Karpas-422 (cell line): ENCODE measurements around the gene LONRF2. TPM values are rescaled to one million over a fixed set of nuclear protein-coding genes. Genes with fewer than 3 reads are reported as not detected.

Experiments used
- DNase-seq: peaks from one replicate; pipeline ENCODE4 v3.0.0-alpha.2; 2015
- H2AFZ ChIP-seq: fragments of 200-600 bp; sonication (generic); 2 replicates; pipeline ENCODE4 v1.6.1; 2014; ENCODE audit warnings: antibody characterized with exemption, low read length, mixed read lengths
- H3K27ac ChIP-seq: fragments of 200-600 bp; sonication (generic); 2 replicates; pipeline ENCODE4 v1.5.1; 2014; ENCODE audit warnings: mild to moderate bottlenecking, low read length, moderate library complexity
- H3K27me3 ChIP-seq: fragments of 200-600 bp; sonication (generic); 2 replicates; pipeline ENCODE4 v1.6.1; 2014; ENCODE audit warnings: low read length, mixed read lengths
- H3K36me3 ChIP-seq: fragments of 200-600 bp; sonication (generic); 2 replicates; pipeline ENCODE4 v1.6.1; 2014; ENCODE audit warnings: low read length, mixed read lengths; ENCODE audit not compliant: insufficient read depth
- H3K4me1 ChIP-seq: fragments of 200-600 bp; sonication (generic); 2 replicates; pipeline ENCODE4 v1.6.1; 2014; ENCODE audit warnings: mild to moderate bottlenecking, low read length, mixed read lengths
- H3K4me2 ChIP-seq: fragments of 200-600 bp; sonication (generic); 2 replicates; pipeline ENCODE4 v1.6.1; 2014; ENCODE audit warnings: low read length, low read depth, mild to moderate bottlenecking; ENCODE audit not compliant: poor library complexity, severe bottlenecking
- H3K4me3 ChIP-seq: fragments of 200-600 bp; sonication (generic); 2 replicates; pipeline ENCODE4 v1.5.1; 2014; ENCODE audit warnings: mild to moderate bottlenecking, antibody characterized with exemption, low read length, mixed read lengths
- H3K79me2 ChIP-seq: fragments of 200-600 bp; sonication (generic); 2 replicates; pipeline ENCODE4 v1.6.1; 2014; ENCODE audit warnings: mild to moderate bottlenecking, low read length, mixed read lengths
- H3K9ac ChIP-seq: fragments of 200-600 bp; sonication (generic); 2 replicates; pipeline ENCODE4 v1.6.0; 2014; ENCODE audit warnings: low read length
- H3K9me2 ChIP-seq: fragments of 200-600 bp; sonication (generic), shearing (Covaris generic); replicated peaks from 2 replicates; pipeline ENCODE4 v1.6.0; 2014; ENCODE audit warnings: mild to moderate bottlenecking, low read length, moderate library complexity; ENCODE audit not compliant: insufficient read depth
- H3K9me3 ChIP-seq: fragments of 300-700, 200-600 bp; sonication (generic); 2 replicates; pipeline ENCODE4 v1.6.1; 2014; ENCODE audit warnings: low read length, mixed read lengths
- H4K20me1 ChIP-seq: fragments of 200-600 bp; sonication (generic); 2 replicates; pipeline ENCODE4 v1.6.1; 2014; ENCODE audit warnings: mild to moderate bottlenecking, antibody characterized with exemption, low read length, low read depth; ENCODE audit not compliant: insufficient read depth
- total RNA-seq: library from RNA; depleted of rRNA; stranded (reverse); fragments of >200 nt; shearing (Covaris generic); gene quantifications from 2 replicates; pipeline ENCODE4 v1.2.3, GENCODE V29; 2014; ENCODE audit warnings: low replicate concordance

Gene LONRF2
- total RNA-seq, 1 experiment from 2014 or later = not detected

GRCh38 chr2:100285011-100285410 lies 37.3 kb downstream of the LONRF2 start:
- H3K4me1 ChIP-seq = peaks cover 3% of the 10 kb centered on the region; the same call in 1 of the 2 replicates
- H3K79me2 ChIP-seq = no peaks in the 10 kb centered on the region
- no peak for DNase-seq
- H3K36me3 ChIP-seq = no peaks in the 10 kb centered on the region
- no peak overlapping the region for H3K4me3 ChIP-seq
- H4K20me1 ChIP-seq = no peaks in the 10 kb centered on the region
- no peak overlapping the region for H3K27ac ChIP-seq
- H3K9me3 ChIP-seq = no peaks in the 10 kb centered on the region
- H3K9ac ChIP-seq = no peak overlapping the region
- H3K9me2 ChIP-seq = no peaks in the 10 kb centered on the region
- H3K27me3 ChIP-seq = no peaks in the 10 kb centered on the region
- H2AFZ ChIP-seq = no peak overlapping the region
- H3K4me2 ChIP-seq = no peak overlapping the region

- no peaks in the 10 kb centered on the region for H3K79me2 ChIP-seq
- no peaks in the 10 kb centered on the region for H3K9me3 ChIP-seq
- H2AFZ ChIP-seq = no peak overlapping the region
- peaks cover 3% of the 10 kb centered on the region; the same call in 1 of the 2 replicates for H3K4me1 ChIP-seq
- H3K4me3 ChIP-seq = no peak overlapping the region
- H3K4me2 ChIP-seq = no peak overlapping the region
- H4K20me1 ChIP-seq = no peaks in the 10 kb centered on the region
- H3K9me2 ChIP-seq = no peaks in the 10 kb centered on the region
- H3K27ac ChIP-seq = no peak overlapping the region
- DNase-seq = no peak
- no peak overlapping the region for H3K9ac ChIP-seq
- no peaks in the 10 kb centered on the region for H3K36me3 ChIP-seq
- no peaks in the 10 kb centered on the region for H3K27me3 ChIP-seq
Measured at GRCh38 chr2:100283724-100284501, 38.4 kb downstream of the LONRF2 start.

DNA sequence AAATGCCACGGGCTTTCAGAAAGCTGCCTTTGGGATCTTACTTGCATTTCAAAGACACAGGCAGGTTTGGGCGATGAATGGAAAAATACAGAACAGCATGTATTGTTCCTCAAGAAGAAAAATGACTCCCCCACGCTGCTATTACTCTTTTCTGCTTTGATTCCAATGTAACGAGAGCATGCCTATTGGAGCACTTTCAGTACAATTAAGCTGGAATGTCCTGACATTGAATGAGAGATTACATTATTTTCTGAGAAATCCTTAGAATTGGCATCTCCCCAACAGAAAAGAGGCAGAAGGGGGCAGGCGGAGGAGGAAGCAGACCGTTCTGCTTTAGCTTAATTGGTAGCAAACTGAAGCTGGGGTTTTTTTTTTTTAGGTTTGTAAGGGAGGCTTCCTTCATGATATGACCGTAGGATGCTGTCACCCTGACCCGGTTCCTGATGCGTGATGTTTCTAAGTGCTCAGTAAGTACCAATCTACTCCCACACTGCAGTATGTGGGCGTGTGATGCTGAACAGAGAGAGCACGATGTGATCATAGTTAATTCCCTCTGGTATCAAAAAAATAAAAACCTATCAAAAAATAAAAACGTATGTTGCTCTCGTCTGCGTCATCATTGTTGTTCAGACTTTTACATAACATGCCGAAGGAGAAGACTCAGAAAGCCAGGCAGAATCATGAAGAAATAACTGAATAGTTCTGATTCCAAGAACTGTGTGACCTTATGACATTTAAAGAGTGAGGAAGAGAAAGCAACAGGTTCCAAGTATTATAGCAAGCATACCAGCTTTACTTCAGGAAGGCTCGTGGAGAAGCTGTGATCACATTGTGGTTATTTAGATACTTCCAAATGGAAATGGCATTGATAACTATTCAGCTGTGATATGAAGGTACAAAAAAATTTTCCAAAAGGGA lies 40.5 kb downstream of the LONRF2 start:
- Histone ChIP-seq H3K79me2 (no peaks in the 10 kb centered on the region), H2AFZ (no peak overlapping the region), H3K4me3 (no peak overlapping the region), H3K4me2 (peak overlapping the region; percentile 6), H4K20me1 (no peaks in the 10 kb centered on the region), H3K27ac (no peak overlapping the region), H3K9ac (no peak overlapping the region), H3K9me3 (no peaks in the 10 kb centered on the region), H3K27me3 (no peaks in the 10 kb centered on the region), H3K4me1 (peaks cover 3% of the 10 kb centered on the region; the same call in 1 of the 2 replicates), H3K36me3 (no peaks in the 10 kb centered on the region), H3K9me2 (no peaks in the 10 kb centered on the region)
- no peak for DNase-seq

DNA sequence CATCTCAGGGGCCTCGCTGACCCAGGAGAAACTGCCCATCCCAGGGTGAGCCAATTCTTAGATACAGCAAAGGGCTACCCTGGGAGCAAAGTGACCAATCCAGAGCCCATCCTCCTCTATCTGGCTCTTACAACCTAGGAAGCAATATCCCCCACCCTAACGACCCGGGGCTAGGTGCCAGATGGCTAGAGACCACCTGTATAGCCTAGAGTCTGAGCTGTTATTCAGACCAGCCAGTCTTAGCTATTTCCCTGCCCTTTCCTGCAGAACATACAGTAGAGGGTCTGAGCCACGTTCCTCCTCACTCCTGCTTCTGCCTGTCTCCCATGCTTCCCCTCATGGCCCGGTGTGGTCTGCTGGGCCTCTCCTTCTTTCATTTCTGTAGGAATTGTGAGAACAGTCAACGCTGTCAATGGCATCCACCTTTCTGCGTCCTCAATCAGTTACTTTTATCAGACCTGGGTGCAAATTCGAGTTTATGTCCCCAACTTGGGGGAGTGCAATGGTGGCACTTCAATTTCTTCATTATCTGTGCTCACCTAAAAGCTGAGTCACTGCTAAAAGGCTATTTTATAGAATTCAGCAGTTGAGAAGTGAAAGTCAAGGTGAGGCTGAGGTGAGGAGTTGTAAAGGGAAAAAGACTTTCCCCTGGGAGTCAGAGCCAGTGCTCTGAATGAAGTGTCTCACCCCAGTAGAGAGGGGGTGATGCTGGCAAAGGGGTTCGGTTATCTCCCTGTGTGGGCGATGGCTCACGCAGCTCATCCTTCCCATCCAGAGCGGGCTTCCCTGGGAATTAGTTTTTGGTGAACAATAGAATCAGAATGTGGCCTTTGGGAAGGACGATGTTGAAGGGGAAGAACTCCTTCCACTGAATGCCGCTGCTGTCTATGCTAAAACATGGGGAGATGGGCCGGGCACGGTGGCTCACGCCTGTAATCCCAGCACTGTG lies 42.4 kb downstream of the LONRF2 start:
- Histone ChIP-seq H3K9ac (no peak overlapping the region), H3K9me2 (no peaks in the 10 kb centered on the region), H3K4me3 (no peak overlapping the region), H3K4me2 (no peak overlapping the region), H3K27ac (no peak overlapping the region), H3K4me1 (peaks cover 3% of the 10 kb centered on the region; the same call in 1 of the 2 replicates), H3K27me3 (no peaks in the 10 kb centered on the region), H3K9me3 (no peaks in the 10 kb centered on the region), H3K79me2 (no peaks in the 10 kb centered on the region), H4K20me1 (no peaks in the 10 kb centered on the region), H2AFZ (no peak overlapping the region), H3K36me3 (no peaks in the 10 kb centered on the region)
- no peak for DNase-seq

DNA sequence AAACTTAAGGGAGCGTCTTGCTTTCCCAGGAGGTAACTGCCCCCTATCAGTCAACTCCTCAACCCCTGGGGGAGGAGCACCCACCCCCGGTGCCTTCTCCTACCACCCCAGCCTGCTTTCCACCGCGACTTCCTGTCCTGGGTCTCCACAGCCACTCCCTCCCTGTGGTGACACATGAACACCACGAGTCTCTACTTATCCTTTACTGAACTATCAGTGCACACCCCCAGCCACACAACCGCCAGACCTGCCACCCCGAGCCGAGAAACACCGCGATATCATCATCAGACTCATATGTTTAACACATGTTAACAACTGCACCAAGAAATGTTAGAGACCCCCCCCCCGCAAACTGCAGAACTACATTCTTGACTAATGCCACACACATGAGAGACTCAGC lies 43.3 kb downstream of the LONRF2 start:
- Histone ChIP-seq H3K4me2 (no peak overlapping the region), H3K4me3 (no peak overlapping the region), H3K27me3 (no peaks in the 10 kb centered on the region), H2AFZ (no peak overlapping the region), H3K4me1 (peaks cover 7% of the 10 kb centered on the region), H3K9me2 (no peaks in the 10 kb centered on the region), H4K20me1 (no peaks in the 10 kb centered on the region), H3K9me3 (no peaks in the 10 kb centered on the region), H3K9ac (no peak overlapping the region), H3K79me2 (no peaks in the 10 kb centered on the region), H3K27ac (no peak overlapping the region), H3K36me3 (no peaks in the 10 kb centered on the region)
- DNase-seq = no peak

GRCh38 chr2:100278501-100278900 lies 43.8 kb downstream of the LONRF2 start:
- Histone ChIP-seq H4K20me1 (no peaks in the 10 kb centered on the region), H3K79me2 (no peaks in the 10 kb centered on the region), H3K27me3 (no peaks in the 10 kb centered on the region), H3K4me2 (no peak overlapping the region), H3K36me3 (no peaks in the 10 kb centered on the region), H3K9me2 (no peaks in the 10 kb centered on the region), H3K9me3 (no peaks in the 10 kb centered on the region), H3K4me1 (peaks cover 8% of the 10 kb centered on the region), H3K4me3 (no peak overlapping the region), H3K27ac (no peak overlapping the region), H3K9ac (no peak overlapping the region), H2AFZ (no peak overlapping the region)
- DNase-seq = no peak

- no peaks in the 10 kb centered on the region for H4K20me1 ChIP-seq
- no peaks in the 10 kb centered on the region for H3K79me2 ChIP-seq
- H3K4me1 ChIP-seq = peaks cover 8% of the 10 kb centered on the region
- no peaks in the 10 kb centered on the region for H3K9me3 ChIP-seq
- no peak overlapping the region for H2AFZ ChIP-seq
- no peak overlapping the region for H3K4me2 ChIP-seq
- no peaks in the 10 kb centered on the region for H3K9me2 ChIP-seq
- no peak overlapping the region for H3K9ac ChIP-seq
- H3K27ac ChIP-seq = no peak overlapping the region
- no peak overlapping the region for H3K4me3 ChIP-seq
- no peaks in the 10 kb centered on the region for H3K36me3 ChIP-seq
- no peaks in the 10 kb centered on the region for H3K27me3 ChIP-seq
- no peak for DNase-seq
Measured at GRCh38 chr2:100277540-100278207, 44.6 kb downstream of the LONRF2 start.
